Measurements from ENCODE around the gene ELMO1. TPM values are rescaled to one million over a fixed set of nuclear protein-coding genes. Genes with fewer than 3 reads are reported as not detected.

The ELMO1 gene
- total and polyA plus RNA-seq, 2 of the 13 experiments (the other 11 are each of a cell fraction or from before 2014, with no cell fraction given): 0.11 to 0.17 TPM

- TF ChIP-seq RFXAP (CRISPR knock-in tag; IDR thresholded peaks at IDR 0.05; ENCODE audit: borderline replicate concordance) (no peak), KDM5B (CRISPR knock-in tag; IDR thresholded peaks at IDR 0.05; ENCODE audit: borderline replicate concordance) (no peak), SMAD3 (CRISPR knock-in tag; IDR thresholded peaks at IDR 0.05) (no peak), ZNF160 (CRISPR knock-in tag; IDR thresholded peaks at IDR 0.05) (no peak), ZNF354B (CRISPR knock-in tag; IDR thresholded peaks at IDR 0.05) (no peak)
Observed at GRCh38 chr7:36928718-36929117, 519.9 kb downstream of the ELMO1 start (continued).

- DNase-seq (ENCODE audit: low spot score): no peak
- Histone ChIP-seq H3K36me3 (replicated peaks in 1 of 2; ENCODE audit: control insufficient read depth in 1 of 2, insufficient read depth in 2 of 2, low read length in 2 of 2) (no peaks in the 10 kb centered on the region), H4K20me1 (ENCODE audit: insufficient read depth, low read length) (no peaks in the 10 kb centered on the region), H3K79me2 (ENCODE audit: insufficient read depth, low read length) (no peaks in the 10 kb centered on the region), H3K27ac (ENCODE audit: extremely low read length, insufficient read depth, low read length) (no peak overlapping the region), H3K4me2 (ENCODE audit: low read depth, low read length) (no peak overlapping the region), H3K9me3 (ENCODE audit: low read length) (no peaks in the 10 kb centered on the region), H3K27me3 (ENCODE audit: control insufficient read depth in 1 of 2, insufficient read depth in 2 of 2, low read length in 2 of 2) (peaks cover 0 to 8% of the 10 kb centered on the region in 2 experiments; a peak in 1 of 5 replicates), H2AFZ (ENCODE audit: low read length) (no peak overlapping the region), H3K4me3 (replicated peaks in 1 of 3; ENCODE audit: insufficient read depth in 1 of 3, low read depth in 2 of 3, low read length in 3 of 3) (no peak overlapping the region), H3K4me1 (ENCODE audit: insufficient read depth, low read length) (no peaks in the 10 kb centered on the region), H3K9ac (ENCODE audit: insufficient read depth, low read depth, low read length) (no peak overlapping the region)
- ChIA-PET POLR2A (no interaction called here), CTCF (ENCODE audit: low intra/inter-chr PET ratio, low total read pairs) (no interaction called here)
- in situ Hi-C loops (cut with HindIII; ENCODE audit: extremely low pct_ligation_motif_present, low pct_unique_long_range_greater_than_20kb): no loop called here
- no peak for TF ChIP-seq SMC3 (IDR thresholded peaks at IDR 0.05; ENCODE audit: low read length)
- FAIRE-seq: no peak
- ATAC-seq: no peak
- no TSS peak for BruUV-seq (replicated peaks)
- intact Hi-C loops (cut with micrococcal nuclease; ENCODE audit: unreplicated experiment): no loop called here
- WGBS (ENCODE audit: low lambda C conversion rate): 23% methylated on average over 5 of the region's 5 CpGs
Observed at GRCh38 chr7:36928311-36928710, 520.4 kb downstream of the ELMO1 start.

- DNase-seq (ENCODE audit: low spot score): no peak
- in situ Hi-C loops (cut with HindIII; ENCODE audit: extremely low pct_ligation_motif_present, low pct_unique_long_range_greater_than_20kb) (no loop called here), intact Hi-C loops (cut with micrococcal nuclease; ENCODE audit: unreplicated experiment) (no loop called here)
- 5% methylated on average over 3 of the region's 3 CpGs for WGBS (ENCODE audit: low lambda C conversion rate)
- H3K4me2 ChIP-seq (ENCODE audit: low read depth, low read length): no peak overlapping the region
- 0 out of 5 replicates have a peak, but pooled peaks cover 0 to 11% of the 10 kb centered on the region in 2 experiments for H3K27me3 ChIP-seq (ENCODE audit: control insufficient read depth in 1 of 2, insufficient read depth in 2 of 2, low read length in 2 of 2)
- H3K4me1 ChIP-seq (ENCODE audit: insufficient read depth, low read length): no peaks in the 10 kb centered on the region
- H4K20me1 ChIP-seq (ENCODE audit: insufficient read depth, low read length): no peaks in the 10 kb centered on the region
- H3K36me3 ChIP-seq (replicated peaks in 1 of 2; ENCODE audit: control insufficient read depth in 1 of 2, insufficient read depth in 2 of 2, low read length in 2 of 2): no peaks in the 10 kb centered on the region
- H3K27ac ChIP-seq (ENCODE audit: extremely low read length, insufficient read depth, low read length): no peak overlapping the region
- no peak for TF ChIP-seq ZNF30 (CRISPR knock-in tag; IDR thresholded peaks at IDR 0.05)
- no peak for TF ChIP-seq ARNT2 (CRISPR knock-in tag; IDR thresholded peaks at IDR 0.05; ENCODE audit: low read depth)
- no peak for TF ChIP-seq BCL3 (CRISPR knock-in tag; IDR thresholded peaks at IDR 0.05)
- TF ChIP-seq ZNF446 (CRISPR knock-in tag; IDR thresholded peaks at IDR 0.05): no peak
- no peak for TF ChIP-seq HOXA9 (CRISPR knock-in tag; IDR thresholded peaks at IDR 0.05; ENCODE audit: borderline replicate concordance)
- no peak for TF ChIP-seq KMT2A (CRISPR knock-in tag; IDR thresholded peaks at IDR 0.05)
- TF ChIP-seq DNMT1 (CRISPR knock-in tag; IDR thresholded peaks at IDR 0.05): no peak
- no peak for ATAC-seq
- no peak overlapping the region for H3K4me3 ChIP-seq (replicated peaks in 1 of 3; ENCODE audit: insufficient read depth in 1 of 3, low read depth in 2 of 3, low read length in 3 of 3)
- ChIA-PET POLR2A (no interaction called here), CTCF (ENCODE audit: low intra/inter-chr PET ratio, low total read pairs) (no interaction called here)
- no peaks in the 10 kb centered on the region for H3K9me3 ChIP-seq (ENCODE audit: low read length)
- no peak overlapping the region for H2AFZ ChIP-seq (ENCODE audit: low read length)
- no peak overlapping the region for H3K9ac ChIP-seq (ENCODE audit: insufficient read depth, low read depth, low read length)
- no TSS peak for BruUV-seq (replicated peaks)
- H3K79me2 ChIP-seq (ENCODE audit: insufficient read depth, low read length): no peaks in the 10 kb centered on the region
- no peak for FAIRE-seq
Observed at GRCh38 chr7:36925691-36926090, 523.0 kb downstream of the ELMO1 start.

Measured in HepG2 (cell line).